PC-9 (cell line): ENCODE results near the gene ATP5ME. TPM values are rescaled to one million over a fixed set of nuclear protein-coding genes. Genes with fewer than 3 reads are reported as not detected.

ENCODE experiments used
- BruUV-seq: library from RNA; stranded (reverse); fragments of 400-500 nt; replicated peaks from 2 replicates; lab custom pipeline; 2021; lab: Mats Ljungman, UMichigan
- CTCF ChIA-PET: fragments of 300-600 bp; sonication (Branson Sonifier 250); formaldehyde crosslinking; loops from one replicate; lab custom pipeline; 2022; ENCODE audit warnings: antibody characterized with exemption; lab: Charles Lee
- POLR2A ChIA-PET: fragments of 300-600 bp; sonication (Branson Sonifier 250); formaldehyde crosslinking; loops from one replicate; lab custom pipeline; 2022; ENCODE audit warnings: antibody characterized with exemption; ENCODE audit not compliant: unreplicated experiment; lab: Charles Lee
- DNase-seq, 2 experiments: peaks; one replicate each; pipeline versions ENCODE4 v3.0.0 to v3.0.0-alpha.2; 2015 to 2022; ENCODE audit warnings: mixed read lengths in 1 of 2
- H2AFZ ChIP-seq: fragments of 200-600 bp; sonication (generic); 2 replicates; pipeline ENCODE4 v1.8.1; 2017; ENCODE audit warnings: antibody characterized with exemption
- H3F3A ChIP-seq: fragments of 200-600 bp; sonication (generic); 2 replicates; pipeline ENCODE4 v1.8.1; 2017; ENCODE audit warnings: antibody characterized with exemption, mild to moderate bottlenecking, low read depth; ENCODE audit not compliant: insufficient read depth
- H3K27ac ChIP-seq: fragments of 200-600 bp; sonication (generic); 2 replicates; pipeline ENCODE4 v1.6.1; 2016; ENCODE audit warnings: mixed run types
- H3K27me3 ChIP-seq: fragments of 200-600 bp; sonication (generic); 2 replicates; pipeline ENCODE4 v1.6.1; 2016; ENCODE audit warnings: low read depth, mixed run types; ENCODE audit not compliant: insufficient read depth
- H3K36me3 ChIP-seq: fragments of 200-600 bp; sonication (generic); 2 replicates; pipeline ENCODE4 v1.6.1; 2016; ENCODE audit warnings: low read depth, mixed run types
- H3K4me1 ChIP-seq: fragments of 200-600 bp; sonication (generic); replicated peaks from 2 replicates; pipeline ENCODE4 v1.6.1; 2016; ENCODE audit warnings: mixed run types; ENCODE audit not compliant: insufficient read depth
- H3K4me2 ChIP-seq: fragments of 200-600 bp; sonication (generic); 2 replicates; pipeline ENCODE4 v1.6.1; 2017; ENCODE audit warnings: mixed run types
- H3K4me3 ChIP-seq: fragments of 200-600 bp; sonication (generic); 2 replicates; pipeline ENCODE4 v1.6.1; 2016; ENCODE audit warnings: mixed run types
- H3K79me2 ChIP-seq: fragments of 200-600 bp; sonication (generic); 2 replicates; pipeline ENCODE4 v1.6.1; 2017; ENCODE audit warnings: low read depth, mixed run types
- H3K9me2 ChIP-seq: fragments of 200-600 bp; sonication (generic); 2 replicates; pipeline ENCODE4 v1.8.1; 2017; ENCODE audit warnings: mild to moderate bottlenecking; ENCODE audit not compliant: insufficient read depth
- H3K9me3 ChIP-seq: fragments of 200-600 bp; sonication (generic); 2 replicates; pipeline ENCODE4 v1.8.1; 2016; ENCODE audit warnings: low read depth; ENCODE audit not compliant: insufficient read depth
- H4K20me1 ChIP-seq: fragments of 200-600 bp; sonication (generic); 2 replicates; pipeline ENCODE4 v1.8.1; 2017; ENCODE audit not compliant: insufficient read depth
- EZH2 ChIP-seq: fragments of 200-600 bp; sonication (generic); IDR thresholded peaks from 2 replicates; pipeline ENCODE4 v1.8.0; 2017; ENCODE audit warnings: antibody characterized with exemption, low read depth
- intact Hi-C: fragments of 100-400 bp; cut with micrococcal nuclease; formaldehyde crosslinking; loops from one replicate; pipeline ENCODE4 v1.10.0; 2022; ENCODE audit not compliant: unreplicated experiment
- total RNA-seq: library from RNA; stranded (reverse); gene quantifications from 2 replicates; pipeline ENCODE4 v1.2.3, GENCODE V29; 2021
- TF ChIP-seq, protein P1 (sequence below): fragments of 200-600 bp; sonication (generic); conservative IDR thresholded peaks from 2 replicates; pipeline ENCODE4 v1.6.1; 2017; ENCODE audit warnings: mixed run types, antibody characterized with exemption, mild to moderate bottlenecking, moderate library complexity

Gene ATP5ME
- total RNA-seq, 1 experiment from 2014 or later, result 334 TPM

DNA sequence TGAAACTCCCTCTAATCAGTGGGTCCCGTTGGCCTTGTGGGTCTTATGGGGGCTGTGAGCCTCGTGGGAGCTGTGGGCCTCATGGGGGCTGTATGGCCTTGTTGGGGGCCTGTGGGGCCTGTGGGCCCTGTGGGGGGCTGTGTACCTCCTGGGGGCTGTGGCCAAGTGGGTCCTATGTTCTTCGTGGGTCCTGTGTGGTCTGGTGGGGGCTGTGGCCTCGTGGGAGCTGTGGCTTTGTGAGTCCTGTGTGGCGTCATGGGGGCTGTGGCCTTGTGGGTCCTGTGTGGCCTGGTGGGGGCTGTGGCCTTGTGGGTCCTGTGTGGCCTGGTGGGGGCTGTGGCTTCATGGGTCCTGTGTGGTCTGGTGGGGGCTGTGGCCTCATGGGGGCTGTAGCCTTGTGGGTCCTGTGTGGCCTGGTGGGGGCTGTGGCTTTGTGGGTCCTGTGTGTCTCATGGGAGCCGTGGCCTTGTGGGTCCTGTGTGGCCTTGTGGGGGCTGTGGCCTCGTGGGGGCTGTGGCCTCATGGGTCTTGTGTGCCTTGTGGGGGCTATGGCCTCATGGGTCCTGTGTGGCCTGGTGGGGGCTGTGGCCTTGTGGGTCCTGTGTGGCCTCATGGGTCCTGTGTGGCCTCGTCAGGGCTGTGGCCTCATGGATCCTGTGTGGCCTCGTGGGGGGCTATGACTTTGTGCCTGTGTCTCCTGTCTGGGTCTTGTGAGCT is 39.0 kb upstream of the ATP5ME start:
- BruUV-seq, result no TSS peak
- CTCF ChIA-PET, result no interaction called here
- Histone ChIP-seq H3K4me3 (no peak overlapping the region), H3K9me2 (no peaks in the 10 kb centered on the region), H4K20me1 (peaks cover 55% of the 10 kb centered on the region), H3K27ac (no peak overlapping the region), H3K79me2 (peaks cover 65% of the 10 kb centered on the region), H3F3A (peaks cover 8% of the 10 kb centered on the region), H3K4me2 (no peak overlapping the region), H3K9me3 (no peaks in the 10 kb centered on the region), H3K27me3 (no peaks in the 10 kb centered on the region), H3K4me1 (no peaks in the 10 kb centered on the region), H2AFZ (no peak overlapping the region), H3K36me3 (no peaks in the 10 kb centered on the region)
- POLR2A ChIA-PET, result no interaction called here
- no peak for DNase-seq
- TF ChIP-seq, protein P1, sequence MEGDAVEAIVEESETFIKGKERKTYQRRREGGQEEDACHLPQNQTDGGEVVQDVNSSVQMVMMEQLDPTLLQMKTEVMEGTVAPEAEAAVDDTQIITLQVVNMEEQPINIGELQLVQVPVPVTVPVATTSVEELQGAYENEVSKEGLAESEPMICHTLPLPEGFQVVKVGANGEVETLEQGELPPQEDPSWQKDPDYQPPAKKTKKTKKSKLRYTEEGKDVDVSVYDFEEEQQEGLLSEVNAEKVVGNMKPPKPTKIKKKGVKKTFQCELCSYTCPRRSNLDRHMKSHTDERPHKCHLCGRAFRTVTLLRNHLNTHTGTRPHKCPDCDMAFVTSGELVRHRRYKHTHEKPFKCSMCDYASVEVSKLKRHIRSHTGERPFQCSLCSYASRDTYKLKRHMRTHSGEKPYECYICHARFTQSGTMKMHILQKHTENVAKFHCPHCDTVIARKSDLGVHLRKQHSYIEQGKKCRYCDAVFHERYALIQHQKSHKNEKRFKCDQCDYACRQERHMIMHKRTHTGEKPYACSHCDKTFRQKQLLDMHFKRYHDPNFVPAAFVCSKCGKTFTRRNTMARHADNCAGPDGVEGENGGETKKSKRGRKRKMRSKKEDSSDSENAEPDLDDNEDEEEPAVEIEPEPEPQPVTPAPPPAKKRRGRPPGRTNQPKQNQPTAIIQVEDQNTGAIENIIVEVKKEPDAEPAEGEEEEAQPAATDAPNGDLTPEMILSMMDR, result no peak
- TF ChIP-seq EZH2, result no peak
- intact Hi-C loops, result no loop called here

DNA sequence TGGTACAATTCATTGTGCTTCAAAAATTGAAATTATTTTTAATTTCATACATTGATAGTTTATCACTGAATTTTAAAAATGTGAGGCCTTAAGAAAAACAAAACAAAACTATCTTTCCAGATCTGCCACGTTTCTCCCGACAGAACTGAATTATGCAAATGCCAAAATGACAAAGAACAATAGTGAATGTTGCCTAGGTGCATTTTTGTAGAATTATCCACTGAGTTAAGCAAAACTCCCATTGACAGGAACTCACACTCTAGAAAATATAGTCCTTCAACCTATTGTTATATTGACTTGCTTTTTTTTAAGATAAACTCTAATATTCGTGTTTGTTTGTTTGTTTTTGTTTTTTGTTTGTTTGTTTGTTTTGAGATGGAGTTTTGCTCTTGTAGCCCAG is 38.0 kb upstream of the ATP5ME start:
- H3K4me3 ChIP-seq, result no peak overlapping the region
- H3K79me2 ChIP-seq, result peaks cover 67% of the 10 kb centered on the region
- CTCF ChIA-PET, result no interaction called here
- H3F3A ChIP-seq, result peaks cover 8% of the 10 kb centered on the region
- POLR2A ChIA-PET, result no interaction called here
- H3K9me2 ChIP-seq, result no peaks in the 10 kb centered on the region
- no peaks in the 10 kb centered on the region for H3K9me3 ChIP-seq
- no peaks in the 10 kb centered on the region for H3K27me3 ChIP-seq
- 0 out of 2 replicates have a peak, but pooled peaks cover under 1% of the 10 kb centered on the region for H3K4me1 ChIP-seq
- H3K27ac ChIP-seq, result no peak overlapping the region
- intact Hi-C loops, result no loop called here
- no peak overlapping the region for H3K4me2 ChIP-seq
- peaks cover 47% of the 10 kb centered on the region for H4K20me1 ChIP-seq
- H3K36me3 ChIP-seq, result no peaks in the 10 kb centered on the region
- no peak overlapping the region for H2AFZ ChIP-seq
- BruUV-seq, result no TSS peak
- no peak for DNase-seq
- no peak for TF ChIP-seq EZH2
- TF ChIP-seq, protein P1, result no peak

GRCh38 chr4:710916-711315 is 36.8 kb upstream of the ATP5ME start:
- peaks cover 8% of the 10 kb centered on the region for H3F3A ChIP-seq
- no peaks in the 10 kb centered on the region for H3K9me3 ChIP-seq
- H3K79me2 ChIP-seq, result peaks cover 79% of the 10 kb centered on the region
- H3K36me3 ChIP-seq, result no peaks in the 10 kb centered on the region
- no peak for DNase-seq
- intact Hi-C loops, result no loop called here
- no peaks in the 10 kb centered on the region for H3K27me3 ChIP-seq
- peaks cover 47% of the 10 kb centered on the region for H4K20me1 ChIP-seq
- 0 out of 2 replicates have a peak, but pooled peaks cover 5% of the 10 kb centered on the region for H3K4me1 ChIP-seq
- no peak overlapping the region for H2AFZ ChIP-seq
- no peak overlapping the region for H3K27ac ChIP-seq
- H3K4me2 ChIP-seq, result no peak overlapping the region
- no peaks in the 10 kb centered on the region for H3K9me2 ChIP-seq
- ChIA-PET POLR2A (no interaction called here), CTCF (no interaction called here)
- TF ChIP-seq, protein P1, result no peak
- no peak for TF ChIP-seq EZH2
- BruUV-seq, result no TSS peak
- no peak overlapping the region for H3K4me3 ChIP-seq
